ENCODE measurements around the gene PLXNA2.

DNA sequence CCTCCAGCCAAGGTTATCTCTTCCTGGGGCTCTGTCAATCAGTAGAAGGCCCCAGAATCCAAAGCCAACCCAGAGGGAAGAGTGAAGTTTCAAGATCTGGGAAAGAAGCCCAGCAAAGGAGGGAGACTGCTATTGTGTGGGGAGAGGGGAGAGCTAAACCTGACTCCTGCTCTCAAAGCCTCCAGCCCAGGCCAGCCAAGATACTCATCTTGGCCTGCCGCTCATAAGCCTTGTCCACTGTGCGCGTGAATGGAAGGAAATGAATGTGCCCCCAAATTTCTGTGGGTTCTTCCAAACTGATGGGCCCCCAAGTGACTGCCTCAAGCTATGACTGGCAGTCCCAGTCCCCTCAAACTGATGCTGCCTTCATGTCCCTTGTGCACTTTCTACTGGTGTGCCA, 2.0 kb downstream of the PLXNA2 start:
- no peak for TF ChIP-seq TAF1 (IDR thresholded peaks at IDR 0.05; ENCODE audit: borderline replicate concordance, insufficient read depth, low read length)
- TF ChIP-seq, protein P1, sequence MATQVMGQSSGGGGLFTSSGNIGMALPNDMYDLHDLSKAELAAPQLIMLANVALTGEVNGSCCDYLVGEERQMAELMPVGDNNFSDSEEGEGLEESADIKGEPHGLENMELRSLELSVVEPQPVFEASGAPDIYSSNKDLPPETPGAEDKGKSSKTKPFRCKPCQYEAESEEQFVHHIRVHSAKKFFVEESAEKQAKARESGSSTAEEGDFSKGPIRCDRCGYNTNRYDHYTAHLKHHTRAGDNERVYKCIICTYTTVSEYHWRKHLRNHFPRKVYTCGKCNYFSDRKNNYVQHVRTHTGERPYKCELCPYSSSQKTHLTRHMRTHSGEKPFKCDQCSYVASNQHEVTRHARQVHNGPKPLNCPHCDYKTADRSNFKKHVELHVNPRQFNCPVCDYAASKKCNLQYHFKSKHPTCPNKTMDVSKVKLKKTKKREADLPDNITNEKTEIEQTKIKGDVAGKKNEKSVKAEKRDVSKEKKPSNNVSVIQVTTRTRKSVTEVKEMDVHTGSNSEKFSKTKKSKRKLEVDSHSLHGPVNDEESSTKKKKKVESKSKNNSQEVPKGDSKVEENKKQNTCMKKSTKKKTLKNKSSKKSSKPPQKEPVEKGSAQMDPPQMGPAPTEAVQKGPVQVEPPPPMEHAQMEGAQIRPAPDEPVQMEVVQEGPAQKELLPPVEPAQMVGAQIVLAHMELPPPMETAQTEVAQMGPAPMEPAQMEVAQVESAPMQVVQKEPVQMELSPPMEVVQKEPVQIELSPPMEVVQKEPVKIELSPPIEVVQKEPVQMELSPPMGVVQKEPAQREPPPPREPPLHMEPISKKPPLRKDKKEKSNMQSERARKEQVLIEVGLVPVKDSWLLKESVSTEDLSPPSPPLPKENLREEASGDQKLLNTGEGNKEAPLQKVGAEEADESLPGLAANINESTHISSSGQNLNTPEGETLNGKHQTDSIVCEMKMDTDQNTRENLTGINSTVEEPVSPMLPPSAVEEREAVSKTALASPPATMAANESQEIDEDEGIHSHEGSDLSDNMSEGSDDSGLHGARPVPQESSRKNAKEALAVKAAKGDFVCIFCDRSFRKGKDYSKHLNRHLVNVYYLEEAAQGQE (IDR thresholded peaks at IDR 0.05; ENCODE audit: insufficient read depth in 1 of 2, low read depth in 2 of 2, low read length in 2 of 2) = no peak
